Measurements from ENCODE around the gene CCDC182. TPM values are rescaled to one million over a fixed set of nuclear protein-coding genes. Genes with fewer than 3 reads are reported as not detected.

Gene CCDC182
- total and polyA plus RNA-seq, 7 experiments from 2014 or later: not detected

DNA sequence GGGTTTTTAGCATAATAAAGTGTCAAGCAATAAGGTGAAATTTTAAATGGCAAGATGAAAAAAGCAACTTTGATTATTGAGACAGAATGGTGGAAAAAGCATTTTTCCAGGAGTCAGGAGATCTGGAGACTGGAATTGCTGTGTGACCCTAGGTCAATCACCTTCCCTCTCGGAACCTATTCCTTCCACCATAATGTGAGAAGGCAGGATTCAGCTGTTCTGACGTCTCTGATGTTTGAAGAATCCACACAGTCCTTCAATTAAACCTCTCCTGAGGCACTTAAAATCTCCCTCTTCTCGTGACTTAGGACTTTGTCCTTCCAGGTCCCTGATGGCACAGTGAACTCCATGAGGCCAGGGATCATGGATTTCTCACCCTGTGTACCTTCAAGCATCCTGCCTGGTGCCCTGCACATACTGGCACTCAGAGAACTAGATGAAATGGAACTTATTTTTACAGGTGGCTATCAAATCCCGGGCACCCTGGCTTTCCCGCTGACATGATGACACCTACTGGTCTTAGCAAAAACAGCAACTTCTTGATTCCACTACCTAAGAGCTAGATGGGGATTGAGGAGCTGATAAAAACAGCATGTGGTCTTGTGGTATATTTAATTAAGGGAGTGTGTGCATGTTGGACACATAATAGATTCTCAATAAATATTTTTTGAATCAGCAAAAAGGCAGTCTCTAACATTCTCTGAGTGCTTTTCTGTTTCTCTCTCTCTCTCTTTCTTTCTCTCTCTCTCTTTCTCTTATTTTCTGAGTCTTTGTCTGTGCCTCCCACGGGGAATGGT lies 2.3 kb upstream of the CCDC182 start:
- Histone ChIP-seq H3K27me3 (ENCODE audit: control insufficient read depth in 2 of 2, insufficient read depth in 2 of 2, low read length in 2 of 2) (no peaks in the 10 kb centered on the region), H3K9me3 (ENCODE audit: control insufficient read depth in 2 of 3, low read length in 3 of 3) (no peaks in the 10 kb centered on the region), H3K36me3 (ENCODE audit: control insufficient read depth in 2 of 3, insufficient read depth in 3 of 3, low read length in 3 of 3) (no peaks in the 10 kb centered on the region), H3K4me1 (ENCODE audit: control insufficient read depth in 2 of 2, insufficient read depth in 2 of 2, low read length in 2 of 2) (no peaks in the 10 kb centered on the region), H3K4me3 (ENCODE audit: low read length) (no peak overlapping the region), H3K27ac (ENCODE audit: low read depth, low read length) (no peak overlapping the region)
- intact Hi-C loops (cut with micrococcal nuclease): loop anchor here (1.0 to 5.0 kb wide), 8 partner anchors 75 to 617 kb away; no protein-coding TSS in a partner anchor
- peak overlapping the region in 1 of 9 donors; percentile 2 for H3K27ac Mint-ChIP-seq
- no peaks in the 10 kb centered on the region for H3K36me3 Mint-ChIP-seq
- H3K4me3 Mint-ChIP-seq: no peak overlapping the region
- H3K4me1 Mint-ChIP-seq: peaks cover 0 to 6% (median 0%) of the 10 kb centered on the region in 7 donors
- CTCF ChIA-PET: interaction anchor here (0.6 to 3.3 kb wide), 11 partner anchors 8 to 772 kb away, joined by 3 to 36 read pairs (median 3); no protein-coding TSS in a partner anchor
- peak in 8 of 9 donors; percentile 18 to 65 (median 50) for DNase-seq
- POLR2A ChIA-PET: interaction anchor here (0.6 kb wide), 1 partner anchor 504 kb away, joined by 3 read pairs; no protein-coding TSS in a partner anchor
- no peaks in the 10 kb centered on the region for H3K9me3 Mint-ChIP-seq
- peak; percentile 66 for ATAC-seq
- peaks cover 0 to 15% (median 4%) of the 10 kb centered on the region in 5 donors for H3K27me3 Mint-ChIP-seq

DNA sequence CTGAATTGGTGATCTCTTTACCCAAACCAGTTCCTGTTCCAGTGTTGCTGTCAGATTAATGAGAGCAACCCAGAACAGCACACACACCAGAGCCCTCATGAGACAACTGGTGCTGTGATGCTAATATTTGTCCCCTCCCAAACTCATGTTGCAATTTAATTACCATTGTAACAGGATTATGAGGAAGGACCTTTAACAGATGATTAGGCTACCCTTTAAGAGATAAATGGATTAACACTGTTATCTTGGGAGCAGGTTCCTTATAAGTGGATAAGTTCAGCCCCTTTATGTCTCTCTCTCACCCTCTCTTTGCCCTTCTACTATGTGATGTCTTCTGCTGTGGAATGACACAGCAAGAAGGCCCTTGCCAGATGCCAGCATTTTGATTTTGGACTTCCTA lies 1.1 kb upstream of the CCDC182 start:
- Mint-ChIP-seq H3K36me3 (no peaks in the 10 kb centered on the region), H3K4me3 (no peak overlapping the region), H3K27ac (no peak overlapping the region), H3K27me3 (peaks cover 0 to 15% (median 4%) of the 10 kb centered on the region in 5 donors), H3K9me3 (no peaks in the 10 kb centered on the region), H3K4me1 (peaks cover 0 to 6% (median 0%) of the 10 kb centered on the region in 7 donors)
- Histone ChIP-seq H3K27ac (ENCODE audit: low read depth, low read length) (no peak overlapping the region), H3K9me3 (ENCODE audit: control insufficient read depth in 2 of 3, low read length in 3 of 3) (no peaks in the 10 kb centered on the region), H3K27me3 (ENCODE audit: control insufficient read depth in 2 of 2, insufficient read depth in 2 of 2, low read length in 2 of 2) (no peaks in the 10 kb centered on the region), H3K4me3 (ENCODE audit: low read length) (no peak overlapping the region), H3K36me3 (ENCODE audit: control insufficient read depth in 2 of 3, insufficient read depth in 3 of 3, low read length in 3 of 3) (no peaks in the 10 kb centered on the region), H3K4me1 (ENCODE audit: control insufficient read depth in 2 of 2, insufficient read depth in 2 of 2, low read length in 2 of 2) (no peaks in the 10 kb centered on the region)
- DNase-seq: no peak
- CTCF ChIA-PET: interaction anchor here (0.6 to 3.3 kb wide), 4 partner anchors 9 to 771 kb away, joined by 3 to 36 read pairs (median 6); no protein-coding TSS in a partner anchor
- intact Hi-C loops (cut with micrococcal nuclease): loop anchor here in 1 of 2 donors (2.0 to 5.0 kb wide), 2 partner anchors 149 to 615 kb away; no protein-coding TSS in a partner anchor
- POLR2A ChIA-PET: no interaction called here
- no peak for ATAC-seq

DNA sequence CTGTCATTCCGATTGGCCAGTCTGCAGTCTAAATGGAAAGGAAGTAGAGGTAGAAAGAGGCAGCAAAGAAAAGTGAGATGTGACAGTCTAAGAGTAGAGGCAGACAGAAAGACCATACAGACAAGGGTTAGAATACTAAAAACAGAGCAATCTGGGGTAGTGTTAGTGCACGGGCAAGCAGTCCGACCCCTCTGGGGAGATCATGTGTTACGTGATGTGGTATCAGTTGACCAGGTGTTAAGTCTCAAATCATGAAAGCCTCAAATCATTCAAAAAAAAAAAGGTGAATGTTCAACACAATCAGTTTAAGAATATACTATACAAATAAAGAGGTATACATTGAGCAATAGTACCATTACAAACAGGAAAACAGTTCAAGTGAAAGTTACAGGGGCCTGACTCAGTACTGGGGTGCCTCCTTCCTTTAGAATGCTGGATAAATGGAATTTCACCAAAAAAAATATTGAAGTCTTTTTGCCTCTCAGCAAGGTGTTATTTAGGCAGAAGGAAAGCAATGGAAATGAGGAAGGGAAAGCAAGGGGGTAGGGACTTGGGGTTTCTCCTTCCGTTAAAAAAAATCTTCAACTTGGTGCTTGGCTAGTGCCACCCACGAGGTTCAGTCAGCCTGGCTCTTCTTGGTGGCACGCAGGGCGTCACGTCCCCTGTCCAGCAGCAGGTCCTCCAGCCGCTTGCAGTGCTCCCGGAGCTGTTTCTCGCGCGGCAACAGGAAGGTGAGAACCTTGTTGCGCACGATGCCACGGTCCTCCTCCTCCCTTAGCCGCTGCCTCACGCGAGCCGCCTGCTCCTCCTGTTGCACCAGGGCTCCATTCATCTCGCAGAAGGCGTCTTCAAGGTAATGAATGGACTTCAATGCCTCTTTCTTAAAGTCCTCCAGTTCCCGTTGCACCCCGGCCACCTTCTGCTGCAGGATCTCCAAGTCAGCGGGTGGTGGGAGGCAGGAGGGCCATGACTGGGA lies 616 bp downstream of the CCDC182 start:
- Histone ChIP-seq H3K4me1 (ENCODE audit: control insufficient read depth in 2 of 2, insufficient read depth in 2 of 2, low read length in 2 of 2) (peaks cover 0 to 5% of the 10 kb centered on the region in 2 donors), H3K4me3 (ENCODE audit: low read length) (no peak overlapping the region), H3K27me3 (ENCODE audit: control insufficient read depth in 2 of 2, insufficient read depth in 2 of 2, low read length in 2 of 2) (no peaks in the 10 kb centered on the region), H3K27ac (ENCODE audit: low read depth, low read length) (no peak overlapping the region), H3K9me3 (ENCODE audit: control insufficient read depth in 2 of 3, low read length in 3 of 3) (no peaks in the 10 kb centered on the region), H3K36me3 (ENCODE audit: control insufficient read depth in 2 of 3, insufficient read depth in 3 of 3, low read length in 3 of 3) (no peaks in the 10 kb centered on the region)
- peaks cover 0 to 8% (median 0%) of the 10 kb centered on the region in 7 donors for H3K4me1 Mint-ChIP-seq
- no peak for ATAC-seq
- no peaks in the 10 kb centered on the region for H3K9me3 Mint-ChIP-seq
- no peaks in the 10 kb centered on the region for H3K36me3 Mint-ChIP-seq
- peaks cover 0 to 22% (median 4%) of the 10 kb centered on the region in 5 donors for H3K27me3 Mint-ChIP-seq
- intact Hi-C loops (cut with micrococcal nuclease): loop anchor here in 1 of 2 donors (5.0 kb wide), 1 partner anchor 147 kb away; no protein-coding TSS in a partner anchor
- peak overlapping the region in 2 of 9 donors; percentile 41 to 42 for H3K27ac Mint-ChIP-seq
- no peak overlapping the region for H3K4me3 Mint-ChIP-seq
- ChIA-PET CTCF (interaction anchor here (1.3 to 3.3 kb wide), 2 partner anchors 39 to 503 kb away, joined by 3 to 36 read pairs; no protein-coding TSS in a partner anchor), POLR2A (no interaction called here)
- DNase-seq: no peak

DNA sequence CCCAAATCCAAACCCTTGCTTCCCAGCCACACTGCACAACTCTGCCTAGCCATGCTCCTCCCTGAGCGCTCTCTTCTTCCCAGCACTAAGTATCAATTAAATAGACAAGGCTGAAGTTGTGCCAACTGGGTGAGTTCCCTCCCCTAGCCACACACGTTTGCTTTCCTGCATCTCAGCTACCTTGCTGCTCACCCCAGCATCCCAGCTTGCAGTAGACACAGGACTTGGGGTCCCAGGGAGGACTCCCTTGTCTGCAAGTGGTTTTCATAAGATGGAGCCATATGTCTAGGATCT lies 4.9 kb downstream of the CCDC182 start:
- H3K4me1 Mint-ChIP-seq: peaks cover 0 to 6% (median 0%) of the 10 kb centered on the region in 7 donors
- no peak for DNase-seq
- H3K27ac ChIP-seq (ENCODE audit: low read depth, low read length): no peak overlapping the region
- intact Hi-C loops (cut with micrococcal nuclease): no loop called here
- H3K36me3 ChIP-seq (ENCODE audit: control insufficient read depth in 2 of 3, insufficient read depth in 3 of 3, low read length in 3 of 3): no peaks in the 10 kb centered on the region
- H3K27ac Mint-ChIP-seq: no peak overlapping the region
- H3K27me3 Mint-ChIP-seq: peaks cover 0 to 15% (median 0%) of the 10 kb centered on the region in 5 donors
- ChIA-PET POLR2A (no interaction called here), CTCF (interaction anchor here (0.6 to 1.0 kb wide), 2 partner anchors 497 to 1576 kb away, joined by 3 to 5 read pairs; no protein-coding TSS in a partner anchor)
- no peaks in the 10 kb centered on the region for H3K27me3 ChIP-seq (ENCODE audit: control insufficient read depth in 2 of 2, insufficient read depth in 2 of 2, low read length in 2 of 2)
- H3K4me3 ChIP-seq (ENCODE audit: low read length): no peak overlapping the region
- ATAC-seq: no peak
- H3K36me3 Mint-ChIP-seq: no peaks in the 10 kb centered on the region
- peaks cover 0 to 7% of the 10 kb centered on the region in 2 donors for H3K4me1 ChIP-seq (ENCODE audit: control insufficient read depth in 2 of 2, insufficient read depth in 2 of 2, low read length in 2 of 2)
- H3K4me3 Mint-ChIP-seq: no peak overlapping the region
- H3K9me3 ChIP-seq (ENCODE audit: control insufficient read depth in 2 of 3, low read length in 3 of 3): no peaks in the 10 kb centered on the region
- H3K9me3 Mint-ChIP-seq: peaks cover 0 to 3% (median 0%) of the 10 kb centered on the region in 11 donors

DNA sequence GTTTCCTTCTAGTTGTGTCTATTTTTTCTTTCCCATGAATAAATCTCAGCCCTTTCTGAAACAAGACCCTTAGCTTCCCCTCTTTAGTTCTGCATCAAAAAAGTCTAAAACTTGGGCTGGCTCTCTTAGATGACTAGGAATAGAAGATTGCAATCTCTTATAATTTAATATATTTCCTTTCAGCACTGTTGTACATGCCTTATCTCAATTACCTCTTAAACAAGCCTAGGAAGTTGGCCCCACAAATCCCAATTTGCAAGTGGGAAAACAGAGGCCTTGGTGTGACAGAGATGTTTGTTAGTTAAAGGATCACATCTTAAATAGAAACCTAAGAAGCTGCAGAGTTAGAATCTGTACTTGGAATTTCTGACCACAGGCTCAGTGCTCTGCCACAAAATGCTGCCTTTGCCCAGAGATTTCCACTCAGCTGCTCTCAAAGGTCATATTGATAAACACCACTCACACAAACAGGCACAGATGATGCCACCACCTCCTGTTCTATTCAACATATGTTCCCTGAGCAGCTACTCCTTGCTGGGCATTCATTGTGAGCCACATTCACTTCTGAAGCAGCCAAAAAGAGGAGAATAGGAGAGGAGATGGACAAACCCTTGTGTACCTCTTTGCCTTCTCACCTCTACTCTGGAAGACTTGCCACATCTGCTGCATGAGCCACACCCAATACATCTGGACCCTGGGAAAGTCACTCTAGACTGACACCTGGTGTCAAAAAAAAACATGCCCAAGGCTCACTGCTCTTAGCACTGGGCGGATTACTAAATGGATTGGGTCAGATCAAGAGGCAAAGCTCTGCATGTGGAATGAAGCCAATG lies 5.5 kb downstream of the CCDC182 start:
- Mint-ChIP-seq H3K4me1 (peaks cover 0 to 6% (median 0%) of the 10 kb centered on the region in 7 donors), H3K9me3 (peaks cover 0 to 3% (median 0%) of the 10 kb centered on the region in 11 donors), H3K4me3 (no peak overlapping the region), H3K27ac (no peak overlapping the region), H3K36me3 (no peaks in the 10 kb centered on the region), H3K27me3 (peaks cover 0 to 19% (median 0%) of the 10 kb centered on the region in 5 donors)
- CTCF ChIA-PET: interaction anchor here (0.6 kb wide), 1 partner anchor 142 kb away, joined by 3 read pairs; no protein-coding TSS in a partner anchor
- DNase-seq (peak in 1 of 9 donors; percentile 12), ATAC-seq (no peak)
- Histone ChIP-seq H3K27me3 (ENCODE audit: control insufficient read depth in 2 of 2, insufficient read depth in 2 of 2, low read length in 2 of 2) (no peaks in the 10 kb centered on the region), H3K27ac (ENCODE audit: low read depth, low read length) (no peak overlapping the region), H3K9me3 (ENCODE audit: control insufficient read depth in 2 of 3, low read length in 3 of 3) (no peaks in the 10 kb centered on the region), H3K36me3 (ENCODE audit: control insufficient read depth in 2 of 3, insufficient read depth in 3 of 3, low read length in 3 of 3) (no peaks in the 10 kb centered on the region), H3K4me3 (ENCODE audit: low read length) (no peak overlapping the region), H3K4me1 (ENCODE audit: control insufficient read depth in 2 of 2, insufficient read depth in 2 of 2, low read length in 2 of 2) (peaks cover 0 to 7% of the 10 kb centered on the region in 2 donors)
- POLR2A ChIA-PET: no interaction called here
- intact Hi-C loops (cut with micrococcal nuclease): no loop called here
